Ureter (tissue), 1 donor: ENCODE measurements around the gene ISG15. TPM values are rescaled to one million over a fixed set of nuclear protein-coding genes. Genes with fewer than 3 reads are reported as not detected.

Experiments
- DNase-seq: peaks from one replicate; pipeline ENCODE4 v3.0.0-alpha.2; 2020; ENCODE audit warnings: low spot score
- total RNA-seq: library from RNA; stranded (reverse); gene quantifications from one replicate; pipeline ENCODE4 v1.2.4, GENCODE V29; 2023
- donor health status: DM: yes; HTN: yes; CAD: no.

ISG15 gene
- total RNA-seq, 1 donor from 2014 or later, result 14.9 TPM

DNA sequence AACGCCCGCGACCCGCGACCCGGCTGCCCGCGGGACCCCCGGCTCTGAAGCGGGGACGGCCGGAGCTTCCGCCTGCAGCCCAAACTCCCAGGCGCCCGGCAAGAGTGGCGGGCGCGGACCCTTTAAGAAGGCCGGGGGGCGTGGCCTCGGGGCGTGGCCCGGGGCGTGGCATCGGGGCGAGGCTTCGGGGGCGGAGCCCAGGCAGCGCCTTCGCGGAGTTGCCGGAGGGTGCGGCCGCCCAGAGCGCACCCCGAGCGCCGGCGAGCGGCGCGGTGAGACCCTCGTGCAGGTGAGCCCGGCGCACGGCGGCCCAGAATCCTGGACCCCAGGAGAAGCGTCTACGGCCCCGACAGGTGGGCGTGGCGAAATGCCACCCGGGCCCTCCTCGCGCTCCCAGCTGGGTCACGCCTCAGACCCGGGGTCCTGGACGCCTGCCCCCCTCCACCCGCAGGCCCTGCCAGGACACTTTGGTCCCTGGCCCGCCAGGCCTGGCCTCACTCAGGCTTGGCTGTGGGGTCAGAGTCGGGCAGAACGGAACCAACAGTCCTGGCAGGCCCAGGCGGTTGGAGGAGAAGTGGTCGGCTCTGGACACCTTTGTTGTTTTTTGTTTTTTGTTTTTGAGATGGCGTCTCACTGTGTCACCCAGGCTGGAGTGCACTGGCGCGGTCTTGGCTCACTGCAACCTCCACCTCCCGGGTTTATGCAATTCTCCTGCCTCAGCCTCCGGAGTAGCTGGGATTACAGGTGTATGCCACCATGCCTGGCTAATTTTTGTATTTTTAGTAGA lies 46.4 kb downstream of the ISG15 start:
- peak; percentile 90 for DNase-seq

DNA sequence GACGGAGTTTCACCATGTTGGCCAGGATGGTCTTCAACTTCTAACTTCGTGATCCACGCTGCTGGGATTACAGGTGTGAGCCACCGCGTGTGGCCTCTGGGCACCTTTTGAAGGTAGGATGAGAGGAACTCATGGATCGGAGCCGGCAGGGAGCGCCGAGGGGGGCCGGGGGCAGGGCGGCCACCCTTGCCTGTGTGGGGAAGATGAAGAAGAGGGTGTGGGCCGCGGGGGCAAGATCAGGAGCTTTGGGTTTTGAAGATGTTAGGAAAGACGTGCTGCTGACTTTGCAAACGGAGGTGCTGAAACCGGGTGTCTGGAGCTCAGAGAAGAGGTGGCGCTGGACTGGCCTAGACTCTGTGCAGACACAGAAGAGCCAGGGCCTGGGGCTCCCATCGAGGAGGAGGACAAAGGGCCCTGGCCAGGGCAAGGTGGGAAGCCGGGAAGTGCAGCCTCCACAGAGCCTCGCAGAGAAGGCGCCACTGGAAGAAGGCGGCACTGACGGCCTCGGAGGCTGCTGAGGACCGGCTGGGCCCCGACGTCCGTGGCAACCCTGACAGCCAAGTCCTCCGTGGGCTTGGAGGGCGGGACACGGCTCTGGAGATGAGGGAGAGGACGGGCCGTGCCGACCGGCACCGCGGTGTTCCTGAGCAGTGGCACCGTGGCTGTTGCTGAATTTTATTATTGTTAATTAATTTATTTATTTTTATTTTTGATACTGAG lies 47.1 kb downstream of the ISG15 start:
- no peak for DNase-seq

DNA sequence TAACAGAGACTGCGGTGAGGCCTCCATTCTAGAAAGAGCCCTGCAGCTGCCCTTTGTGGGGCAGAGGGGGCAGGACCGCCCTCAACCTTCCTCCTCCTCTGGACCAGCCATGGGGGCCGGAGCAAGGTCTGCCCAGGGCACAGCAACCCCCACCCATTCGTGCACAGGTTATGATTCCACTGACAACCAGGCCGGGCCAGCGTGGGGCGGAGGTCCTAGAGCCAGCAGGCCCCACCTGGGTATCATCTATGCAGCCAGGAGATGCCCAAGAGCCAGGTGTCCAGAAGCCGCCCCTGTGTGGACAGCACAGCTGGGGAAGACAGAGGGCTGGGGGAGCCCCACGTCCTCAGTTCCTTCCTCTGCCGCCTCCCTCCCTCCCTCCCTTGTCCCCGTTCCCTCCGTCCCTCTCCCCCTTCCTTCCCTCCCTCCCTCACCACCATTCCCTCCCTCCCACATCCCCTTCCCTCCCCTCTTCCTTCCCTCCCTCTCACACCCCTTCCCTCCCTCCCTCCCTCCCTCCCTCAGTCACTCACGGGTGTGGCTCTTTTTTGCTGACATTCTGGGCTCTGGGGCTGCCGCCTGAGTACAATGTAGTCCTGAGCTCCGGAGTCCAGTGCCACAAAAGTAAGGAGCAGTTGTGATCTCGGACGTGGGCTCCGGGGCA lies 48.5 kb downstream of the ISG15 start:
- DNase-seq, result no peak

DNA sequence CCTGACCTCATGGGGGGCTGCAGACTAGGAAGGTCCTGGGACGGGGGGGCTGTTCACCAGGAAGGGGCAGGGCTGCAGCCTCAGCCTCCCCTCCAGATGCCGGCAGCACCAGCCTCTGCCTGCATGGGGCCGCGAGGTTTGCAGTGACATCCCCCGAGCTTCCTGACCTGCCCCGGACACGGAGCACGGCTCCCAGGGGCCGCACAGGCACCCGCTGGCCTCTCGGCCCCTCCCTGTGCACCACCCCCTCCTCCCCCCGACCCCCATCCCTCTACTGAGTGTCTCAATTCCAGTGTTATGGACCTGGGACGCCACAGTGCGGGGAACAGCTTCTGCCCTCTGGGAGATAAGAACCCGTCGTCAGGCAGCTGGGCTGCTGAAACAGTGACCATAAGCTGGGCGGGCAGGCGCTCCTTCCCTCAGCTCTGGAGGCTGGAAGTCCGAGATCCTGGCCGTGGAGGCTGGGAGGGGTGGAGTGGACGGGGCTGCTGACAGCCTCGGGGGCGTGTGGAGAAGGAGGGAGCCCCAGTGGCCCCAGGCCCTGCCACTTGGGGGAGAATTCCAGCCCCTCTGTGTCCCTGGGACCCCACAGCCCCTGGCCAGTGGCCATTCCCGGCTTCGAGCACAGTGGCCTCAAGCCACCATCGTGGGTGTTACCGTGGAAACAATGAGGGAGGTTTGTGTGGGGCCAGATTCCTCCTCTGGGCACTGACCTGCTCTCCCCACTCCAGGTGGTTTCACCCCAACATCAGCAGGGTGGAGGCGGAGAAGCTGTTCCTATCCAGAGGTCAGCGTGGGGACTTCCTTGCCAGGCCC lies 49.3 kb downstream of the ISG15 start:
- no peak for DNase-seq

DNA sequence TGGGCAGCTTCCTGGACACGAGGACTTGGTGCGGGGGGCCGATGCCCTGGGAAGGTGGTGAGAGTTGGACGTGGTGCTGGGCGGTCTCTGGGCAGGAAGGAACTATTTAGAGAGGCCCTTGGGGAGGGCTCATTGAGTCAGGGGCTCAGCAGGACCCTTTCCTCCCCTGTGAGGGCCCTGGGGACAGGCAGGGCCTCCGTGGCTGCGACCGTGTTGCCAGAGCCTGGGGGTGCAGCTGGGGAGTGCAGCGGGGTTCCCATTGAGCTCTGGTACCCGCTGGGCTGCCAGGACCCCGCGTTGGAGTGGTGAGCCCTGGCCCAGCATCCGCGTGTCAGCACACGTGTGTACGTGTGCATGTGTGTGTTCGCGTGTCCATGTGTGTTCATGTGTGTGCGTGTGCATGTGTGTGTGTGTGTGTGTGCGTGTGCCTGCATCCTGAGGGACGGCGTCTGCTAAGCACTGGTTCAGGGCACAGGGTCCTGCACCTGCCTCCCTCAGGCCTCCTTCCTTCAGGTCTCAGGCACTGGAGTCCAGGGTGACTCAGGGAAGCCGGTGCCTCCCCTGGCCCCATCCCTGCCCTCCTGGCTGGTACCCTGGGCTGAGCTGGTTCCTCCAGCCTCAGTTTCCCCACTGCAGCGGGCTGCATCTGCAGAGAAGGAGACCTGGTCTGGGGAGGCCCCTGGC lies 50.1 kb downstream of the ISG15 start:
- no peak for DNase-seq

Other genes starting within 250 kb of the ISG15 start
- 13.9 TPM for gene SAMD11, start 89.6 kb upstream of the ISG15 start, total RNA-seq
- gene NOC2L, start 54.2 kb upstream of the ISG15 start, total RNA-seq, result 71.9 TPM
- gene KLHL17, start 52.9 kb upstream of the ISG15 start, total RNA-seq, result 8.6 TPM
- gene PLEKHN1, start 47.0 kb upstream of the ISG15 start, total RNA-seq, result 28.5 TPM
- 0.10 TPM for gene PERM1, start 31.4 kb upstream of the ISG15 start, total RNA-seq
- gene HES4, start 13.4 kb upstream of the ISG15 start, total RNA-seq, result 63.6 TPM
- gene AGRN, start 6.6 kb downstream of the ISG15 start, total RNA-seq, result 227 TPM
- gene RNF223, start 60.8 kb downstream of the ISG15 start, total RNA-seq, result 6.3 TPM
- 29.8 TPM for gene C1orf159, start 102.6 kb downstream of the ISG15 start, total RNA-seq
- gene TTLL10, start 160.4 kb downstream of the ISG15 start, total RNA-seq, result 2.3 TPM
- gene TNFRSF18, start 193.1 kb downstream of the ISG15 start, total RNA-seq, result 3.3 TPM
- gene TNFRSF4, start 200.7 kb downstream of the ISG15 start, total RNA-seq, result 2.0 TPM
- gene SDF4, start 218.5 kb downstream of the ISG15 start, total RNA-seq, result 134 TPM
- gene B3GALT6, start 218.7 kb downstream of the ISG15 start, total RNA-seq, result 14.8 TPM
- 3.4 TPM for gene C1QTNF12, start 233.2 kb downstream of the ISG15 start, total RNA-seq